ENCODE data around the gene ADGRL1. TPM values are rescaled to one million over a fixed set of nuclear protein-coding genes. Genes with fewer than 3 reads are reported as not detected.
"Not testable (repeated sequence)": the region's sequence is repeated elsewhere in the genome, so short reads cannot be mapped to it uniquely, and the experiment has no call there.

Gene ADGRL1
- polyA plus RNA-seq, 12 donors, result 13.5 to 70.1 (median 16.0) TPM

DNA sequence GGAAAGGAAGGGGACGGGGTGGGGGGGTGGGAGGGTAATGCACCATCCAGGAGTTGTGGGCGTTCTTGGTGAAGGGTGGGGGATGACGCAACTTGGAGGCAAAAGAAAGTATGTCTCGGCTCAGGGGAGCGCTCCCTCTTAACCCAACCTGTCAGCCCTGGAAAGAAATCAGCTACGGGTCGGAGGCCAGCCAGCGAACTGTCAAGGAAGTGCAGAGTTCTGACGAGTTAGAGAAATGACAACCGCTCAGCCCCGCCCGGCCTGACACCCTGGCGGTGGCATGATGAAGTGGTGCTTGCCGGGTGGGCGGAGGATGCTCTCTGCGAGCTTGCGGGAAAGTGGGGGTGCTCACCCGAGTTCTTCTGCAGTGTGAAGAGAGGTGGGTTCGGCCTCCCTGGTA lies 15.4 kb upstream of the ADGRL1 start:
- not testable (repeated sequence) for DNase-seq

GRCh38 chr19:14218620-14219330 lies 12.8 kb upstream of the ADGRL1 start:
- no peak for DNase-seq

GRCh38 chr19:14217886-14218285 lies 11.9 kb upstream of the ADGRL1 start:
- not testable (repeated sequence) for DNase-seq

DNA sequence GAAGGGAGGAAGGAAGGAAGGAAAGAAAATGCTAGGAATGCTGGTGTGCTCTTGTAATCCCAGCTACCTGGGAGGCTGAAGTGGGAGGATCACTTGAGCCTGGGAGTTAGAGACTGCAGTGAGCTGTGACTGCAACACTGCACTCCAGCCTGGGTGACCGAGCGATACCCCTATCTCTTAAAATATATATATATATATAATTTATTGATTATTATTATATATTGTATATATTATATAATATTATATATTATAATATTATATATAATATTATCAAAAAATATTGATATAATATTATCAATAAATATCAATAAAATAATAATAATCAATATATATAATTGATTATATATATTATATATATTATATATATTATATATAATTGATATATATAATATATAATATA lies 8.6 kb upstream of the ADGRL1 start:
- no peak for DNase-seq

DNA sequence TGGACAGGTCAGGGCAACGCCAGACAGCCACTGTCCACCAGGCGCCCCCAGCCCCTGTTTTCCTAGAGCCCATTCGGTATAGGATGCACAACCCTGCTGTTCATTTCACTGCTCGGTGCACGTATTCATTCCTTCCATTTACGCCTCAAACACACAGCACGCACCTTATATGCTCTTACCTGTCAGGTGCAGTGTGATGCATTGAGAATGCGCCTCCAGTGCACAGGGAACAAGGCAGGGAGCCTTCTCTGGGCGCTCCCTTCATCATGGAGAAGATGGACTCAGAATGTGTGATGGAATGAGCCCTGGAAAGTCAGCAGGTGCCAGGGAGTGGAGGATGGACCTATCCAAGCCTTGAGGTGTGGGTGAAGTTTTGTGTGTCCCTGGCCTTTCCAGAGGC lies 4.2 kb upstream of the ADGRL1 start:
- not testable (repeated sequence) for DNase-seq

DNA sequence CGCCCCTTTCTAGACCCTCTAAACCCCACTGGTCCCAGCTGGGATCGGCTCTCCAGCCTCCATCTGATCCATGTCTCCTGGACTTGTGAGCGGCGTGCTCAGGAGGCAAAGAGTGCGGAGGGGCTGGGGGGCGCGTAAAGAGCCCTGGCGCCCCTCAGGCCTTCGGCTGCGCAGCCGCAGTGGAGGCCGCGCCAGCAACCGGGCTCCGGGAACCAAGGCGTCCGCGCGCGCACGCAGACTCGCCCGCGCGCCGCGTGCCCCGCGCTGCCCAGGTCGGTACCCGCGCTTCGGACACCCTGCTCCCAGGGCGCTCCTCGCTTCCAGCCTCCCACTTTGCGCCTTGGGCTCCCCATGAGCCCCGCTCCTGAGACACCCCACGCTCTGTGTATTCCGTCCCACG lies 3.4 kb upstream of the ADGRL1 start:
- not testable (repeated sequence) for DNase-seq

DNA sequence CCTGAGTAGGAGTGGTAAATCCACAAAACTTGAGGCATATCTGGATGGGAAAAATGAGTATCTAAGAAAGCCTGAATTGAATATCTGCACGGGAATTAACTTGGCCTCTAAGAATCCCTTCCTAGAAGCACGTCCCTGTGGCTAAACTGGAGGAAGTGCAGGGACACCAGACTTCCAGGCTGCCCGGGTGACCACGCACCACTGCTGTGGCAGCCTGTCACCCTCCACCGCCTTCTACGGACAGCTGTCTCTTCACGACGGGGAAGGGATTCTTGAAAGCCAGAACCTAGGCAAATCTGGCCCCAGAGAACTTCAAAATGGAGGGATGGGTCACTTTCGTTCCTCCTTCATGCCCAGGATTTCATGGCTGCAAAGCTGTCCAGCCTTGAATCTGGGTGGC lies 2.5 kb upstream of the ADGRL1 start:
- not testable (repeated sequence) for DNase-seq

GRCh38 chr19:14207796-14208195 lies 1.8 kb upstream of the ADGRL1 start:
- peak; percentile 45 for DNase-seq

GRCh38 chr19:14206737-14207726 lies 1.1 kb upstream of the ADGRL1 start:
- DNase-seq, result peak; percentile 97

DNA sequence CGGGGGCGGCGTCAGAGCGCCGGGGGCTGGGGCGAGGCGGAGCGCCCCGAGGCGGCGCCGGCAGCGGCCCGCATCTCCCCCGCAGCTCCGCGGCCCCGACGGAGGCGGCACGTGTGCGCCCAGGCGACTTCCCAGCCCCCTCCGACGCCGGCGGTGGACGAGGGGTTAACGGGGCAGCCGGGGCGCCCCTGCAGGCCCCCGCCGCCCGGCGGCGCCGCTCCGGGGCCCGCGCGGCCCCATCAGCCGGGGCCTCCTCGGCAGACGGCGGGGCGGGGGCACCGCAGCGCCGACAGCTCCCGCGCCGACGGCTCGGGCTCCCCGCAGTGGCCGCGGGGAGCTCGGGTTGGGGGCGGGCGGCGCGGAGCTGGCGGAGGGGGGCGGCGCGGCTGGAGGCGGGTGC lies 339 bp upstream of the ADGRL1 start:
- not testable (repeated sequence) for DNase-seq

- not testable (repeated sequence) for DNase-seq
Measured at GRCh38 chr19:14204676-14205451, 1.1 kb downstream of the ADGRL1 start.

DNA sequence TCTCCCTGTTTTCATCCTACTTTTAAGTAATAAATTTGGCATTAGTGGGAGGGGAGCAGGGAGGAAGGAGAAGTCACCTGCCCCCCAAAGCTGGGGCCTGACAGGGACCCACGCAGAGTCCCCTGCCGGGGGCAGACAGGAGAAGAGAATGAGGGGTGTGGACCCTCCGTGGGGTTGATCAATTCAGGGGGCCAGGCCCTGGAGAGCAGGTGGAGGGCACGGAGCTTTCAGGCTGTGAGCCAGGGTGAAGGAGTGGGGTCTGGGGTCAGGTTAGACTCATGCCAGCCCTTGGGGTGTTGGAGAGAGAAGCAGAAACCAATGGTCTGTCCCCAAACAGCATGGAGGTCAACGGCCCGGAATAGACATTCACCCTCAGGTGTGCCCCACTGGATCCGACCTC lies 1.8 kb downstream of the ADGRL1 start:
- not testable (repeated sequence) for DNase-seq

DNA sequence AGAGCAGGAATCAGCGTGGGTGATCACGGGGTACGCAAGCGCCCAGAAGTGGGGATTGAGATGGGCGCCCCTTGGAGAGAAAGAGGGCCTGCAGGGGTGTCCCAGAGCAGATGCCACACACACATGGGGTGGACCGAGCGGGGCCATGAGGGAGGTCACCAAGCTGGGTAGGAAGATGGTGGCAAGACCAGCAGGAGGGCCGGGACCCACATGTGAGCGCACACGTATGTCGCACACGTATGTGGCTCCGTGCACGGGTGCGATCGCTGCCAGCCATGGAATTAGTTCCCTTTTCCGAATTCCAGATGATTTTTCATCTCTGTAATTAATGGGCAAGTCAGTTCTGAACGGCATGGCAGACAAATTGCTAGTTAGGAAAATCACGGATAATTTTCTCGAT lies 2.2 kb downstream of the ADGRL1 start:
- DNase-seq, result not testable (repeated sequence)

DNA sequence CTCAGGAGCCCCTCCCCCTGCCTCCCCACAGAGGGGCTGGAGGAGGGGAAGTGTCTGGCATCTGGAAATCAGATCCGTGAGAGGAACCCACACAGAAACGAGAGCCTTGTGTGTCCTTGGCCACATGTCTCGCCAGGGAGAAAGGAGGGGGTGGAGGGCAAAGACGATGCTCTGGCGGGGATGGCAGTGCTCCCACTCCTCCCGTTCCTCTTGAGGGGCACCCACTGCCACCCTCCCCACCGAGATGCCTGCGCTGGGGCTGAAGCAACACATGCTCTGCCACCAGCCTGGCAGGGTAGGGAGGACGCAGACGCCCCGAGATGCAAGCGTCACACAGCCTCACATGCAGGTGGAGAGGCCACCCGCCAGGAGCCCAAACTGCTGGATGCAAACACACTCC lies 2.8 kb downstream of the ADGRL1 start:
- DNase-seq, result no peak

DNA sequence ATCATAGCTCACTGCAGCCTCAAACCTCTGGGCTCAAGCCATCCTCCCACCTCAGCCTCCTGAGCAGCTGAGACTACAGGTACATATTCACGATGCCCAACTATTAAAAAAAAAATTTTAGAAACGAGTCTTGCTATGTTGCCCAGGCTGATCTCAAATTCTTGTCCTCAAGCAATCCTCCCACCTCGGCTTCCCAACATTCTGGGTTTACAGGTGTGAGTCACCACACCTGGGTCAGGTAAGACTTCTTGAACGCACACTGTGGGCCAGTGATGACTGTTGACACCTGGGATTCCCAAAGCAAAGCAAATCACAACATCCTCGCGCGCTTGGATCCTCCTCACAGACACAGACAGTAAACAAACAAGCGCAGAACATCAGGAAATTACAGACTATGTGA lies 4.5 kb downstream of the ADGRL1 start:
- not testable (repeated sequence) for DNase-seq

- DNase-seq, result not testable (repeated sequence)
Measured at GRCh38 chr19:14200147-14200841, 5.7 kb downstream of the ADGRL1 start.

DNA sequence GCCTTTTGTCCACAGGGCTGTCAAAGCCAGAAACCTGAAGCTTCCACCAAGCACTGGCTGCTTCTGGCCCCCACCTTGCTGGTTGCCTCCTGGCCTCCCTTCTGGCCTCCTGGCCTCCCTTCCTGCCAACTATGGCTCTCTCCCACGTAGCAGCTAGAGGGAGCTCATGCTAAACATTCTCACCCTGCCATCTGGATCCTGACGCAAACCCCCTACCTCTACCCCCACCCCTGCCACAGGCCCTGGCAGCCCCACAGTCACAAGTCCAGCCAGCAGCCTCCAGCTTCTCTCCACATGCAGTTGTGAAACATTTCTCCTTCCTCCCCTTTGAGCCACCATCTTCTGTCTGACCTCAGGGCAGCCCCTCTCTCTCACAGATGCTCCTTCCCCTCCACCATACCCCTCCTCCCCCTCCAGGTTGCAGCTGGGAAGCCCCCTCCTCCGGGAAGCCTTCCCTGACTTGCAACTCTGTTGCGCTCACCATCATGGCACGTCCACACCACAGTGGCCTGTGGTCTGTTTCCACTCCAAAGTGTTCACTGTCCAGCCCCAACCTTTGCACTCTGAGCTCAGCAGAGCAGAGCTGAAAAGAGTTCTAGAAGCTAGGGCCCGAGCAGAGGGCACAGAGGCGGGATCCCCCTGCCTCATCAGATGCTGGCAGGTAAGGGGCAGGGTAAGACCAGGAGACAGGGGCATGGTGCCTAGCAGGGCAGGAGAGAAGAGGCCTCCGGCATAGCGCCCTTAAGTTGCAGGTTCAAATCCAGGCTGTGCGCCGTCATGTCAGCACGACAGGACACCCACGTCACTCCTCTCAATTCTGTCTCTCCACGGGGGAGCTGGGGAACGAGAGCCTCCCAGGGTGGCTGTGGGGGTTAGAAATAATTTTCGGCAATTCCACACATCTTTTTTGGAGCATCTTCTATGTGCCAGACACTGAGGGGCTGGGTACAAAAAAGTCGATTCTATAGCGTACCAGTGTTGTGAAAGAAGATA lies 7.3 kb downstream of the ADGRL1 start:
- DNase-seq, result no peak

- DNase-seq, result no peak
Measured at GRCh38 chr19:14197882-14198281, 8.1 kb downstream of the ADGRL1 start.

DNA sequence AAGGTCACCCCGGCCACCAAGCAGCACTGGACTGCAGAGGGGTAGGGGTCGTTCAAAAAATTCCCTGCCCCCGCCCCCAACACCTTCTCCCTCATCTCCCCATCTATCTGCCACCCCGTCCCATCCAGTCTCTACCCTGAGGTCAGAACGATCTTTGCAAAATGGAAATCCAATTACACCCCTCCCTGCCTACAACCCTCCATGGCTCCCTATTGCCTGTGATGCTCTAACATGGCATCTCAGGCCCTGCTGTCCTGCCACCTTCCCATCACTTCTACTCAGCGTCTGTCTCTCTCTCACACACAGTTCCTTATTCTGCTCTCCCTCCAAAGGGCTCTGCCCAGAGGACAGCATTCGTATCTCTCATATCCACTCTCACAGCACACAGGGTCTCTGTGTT lies 8.7 kb downstream of the ADGRL1 start:
- not testable (repeated sequence) for DNase-seq

GRCh38 chr19:14196105-14196504 lies 9.9 kb downstream of the ADGRL1 start:
- DNase-seq, result peak; percentile 52

Data from muscle of arm (tissue), 12 donors.